Putamen (tissue), 1 donor: ENCODE data around the gene HTR6.

Experiments
- DNase-seq: peaks from one replicate; pipeline ENCODE4 v3.0.0-alpha.2; 2016; ENCODE audit warnings: low spot score

The HTR6 gene

GRCh38 chr1:19688041-19688842 lies 23.6 kb downstream of the HTR6 start:
- no peak for DNase-seq

GRCh38 chr1:19689085-19689757 lies 24.5 kb downstream of the HTR6 start:
- DNase-seq = no peak

- no peak for DNase-seq
Measured at GRCh38 chr1:19689856-19690255, 25.2 kb downstream of the HTR6 start.

- DNase-seq = no peak
Measured at GRCh38 chr1:19690342-19690741, 25.7 kb downstream of the HTR6 start.

- DNase-seq = no peak
Measured at GRCh38 chr1:19694298-19694697, 29.6 kb downstream of the HTR6 start.

GRCh38 chr1:19695772-19696171 lies 31.1 kb downstream of the HTR6 start:
- no peak for DNase-seq

- DNase-seq = no peak
Measured at GRCh38 chr1:19696820-19697219, 32.1 kb downstream of the HTR6 start.

- DNase-seq = no peak
Measured at GRCh38 chr1:19698181-19698580, 33.5 kb downstream of the HTR6 start.

- no peak for DNase-seq
Measured at GRCh38 chr1:19700079-19700777, 35.6 kb downstream of the HTR6 start.

GRCh38 chr1:19703280-19703679 lies 38.6 kb downstream of the HTR6 start:
- no peak for DNase-seq

- DNase-seq = peak; percentile 71
Measured at GRCh38 chr1:19704247-19705113, 39.8 kb downstream of the HTR6 start.

GRCh38 chr1:19705464-19705863 lies 40.8 kb downstream of the HTR6 start:
- peak; percentile 59 for DNase-seq

GRCh38 chr1:19706136-19706535 lies 41.5 kb downstream of the HTR6 start:
- no peak for DNase-seq

GRCh38 chr1:19708567-19709110 lies 44.0 kb downstream of the HTR6 start:
- DNase-seq = peak; percentile 74

GRCh38 chr1:19709260-19709793 lies 44.7 kb downstream of the HTR6 start:
- DNase-seq = no peak

- peak; percentile 66 for DNase-seq
Measured at GRCh38 chr1:19710825-19711611, 46.3 kb downstream of the HTR6 start.

- DNase-seq = no peak
Measured at GRCh38 chr1:19712928-19713327, 48.3 kb downstream of the HTR6 start.

- DNase-seq = peak; percentile 71
Measured at GRCh38 chr1:19715334-19716203, 50.9 kb downstream of the HTR6 start.

GRCh38 chr1:19717467-19717866 lies 52.8 kb downstream of the HTR6 start:
- no peak for DNase-seq

- no peak for DNase-seq
Measured at GRCh38 chr1:19720174-19720573, 55.5 kb downstream of the HTR6 start.
